B cell (primary cell): Measurements from ENCODE around the gene RBBP8NL. TPM values are rescaled to one million over a fixed set of nuclear protein-coding genes. Genes with fewer than 3 reads are reported as not detected.

Experiments
- ATAC-seq: fragments of 200-7000 bp; cut with Tn5 transposase; one replicate; pipeline ENCODE4 v1.10.0; 2021; ENCODE audit warnings: low read depth, mild to moderate bottlenecking, moderate number of reproducible peaks, moderate library complexity
- CTCF ChIA-PET: fragments of 350-600 bp; sonication (Branson Sonifier 250); formaldehyde crosslinking; loops from one replicate; lab custom pipeline; 2021; ENCODE audit warnings: antibody characterized with exemption, inconsistent platforms; lab: Charles Lee
- POLR2A ChIA-PET: fragments of 350-600 bp; sonication (Branson Sonifier 250); formaldehyde crosslinking; loops from one replicate; lab custom pipeline; 2021; ENCODE audit warnings: antibody characterized with exemption; lab: Charles Lee
- DNase-seq: peaks from one replicate; pipeline ENCODE4 v3.0.0; 2013
- H2AFZ ChIP-seq: 2 replicates; pipeline ENCODE4 v1.6.1; 2012; ENCODE audit warnings: mild to moderate bottlenecking, low read depth, low read length; ENCODE audit not compliant: insufficient read depth, poor library complexity, severe bottlenecking
- H3K27ac ChIP-seq, 2 donors: 1 replicate in 1 of 2; 2 replicates in 1 of 2; pipeline ENCODE4 v1.5.1; 2012 to 2013; ENCODE audit warnings: low read length in 2 of 2, mild to moderate bottlenecking in 2 of 2, moderate library complexity in 1 of 2
- H3K27me3 ChIP-seq, 4 experiments: fragments of 200-600 bp in 1 of 4; sonication (generic) in 1 of 4; replicated peaks in 1 of 4; 1 replicate in 2 of 4; 2 replicates in 2 of 4; pipeline versions ENCODE4 v1.6.1 to v1.7.0; 2013 to 2016; ENCODE audit warnings: low read length in 3 of 4, mild to moderate bottlenecking in 2 of 4, mixed read lengths in 1 of 4, moderate library complexity in 1 of 4; ENCODE audit not compliant: insufficient read depth in 4 of 4, control insufficient read depth in 3 of 4; ENCODE audit errors: control extremely low read depth in 1 of 4
- H3K36me3 ChIP-seq, 2 experiments: replicated peaks in 1 of 2; 1 replicate in 1 of 2; 2 replicates in 1 of 2; pipeline versions ENCODE4 v1.6.1 to v1.7.1; 2013; ENCODE audit warnings: low read length in 1 of 2; ENCODE audit not compliant: insufficient read depth in 2 of 2, control insufficient read depth in 1 of 2; ENCODE audit errors: control extremely low read depth in 1 of 2, extremely low read depth in 1 of 2
- H3K4me1 ChIP-seq, 2 donors: fragments of 200-600 bp in 1 of 2; sonication (generic) in 1 of 2; 1 replicate in 1 of 2; 2 replicates in 1 of 2; pipeline versions ENCODE4 v1.5.1 to v1.6.1; 2013 to 2017; ENCODE audit warnings: low read length in 2 of 2; ENCODE audit not compliant: control insufficient read depth in 2 of 2, insufficient read depth in 2 of 2
- H3K4me2 ChIP-seq: replicated peaks from 2 replicates; pipeline ENCODE3; 2012; ENCODE audit warnings: mild to moderate bottlenecking, low read depth, low read length; ENCODE audit not compliant: poor library complexity, severe bottlenecking
- H3K4me3 ChIP-seq, 5 experiments: fragments of 200-600 bp in 1 of 5; sonication (generic) in 1 of 5; 1 replicate in 3 of 5; 2 replicates in 2 of 5; pipeline versions ENCODE4 v1.5.1 to v1.7.0; 2011 to 2016; ENCODE audit warnings: low read length in 4 of 5, mild to moderate bottlenecking in 4 of 5, low read depth in 2 of 5, control low read depth in 1 of 5, moderate library complexity in 1 of 5; ENCODE audit not compliant: insufficient read depth in 1 of 5; ENCODE audit errors: control extremely low read depth in 1 of 5, extremely low read depth in 1 of 5
- H3K79me2 ChIP-seq: fragments of 200-600 bp; sonication (generic); one replicate; pipeline ENCODE4 v1.6.0; 2016; ENCODE audit warnings: low read length; ENCODE audit not compliant: control insufficient read depth, insufficient read depth
- H3K9ac ChIP-seq: fragments of 200-600 bp; sonication (generic); 2 replicates; pipeline ENCODE4 v1.6.1; 2017; ENCODE audit warnings: mild to moderate bottlenecking, low read length, moderate library complexity
- H3K9me3 ChIP-seq, 3 donors: one replicate each; pipeline versions ENCODE4 v1.6.1 to v1.7.1; 2013; ENCODE audit warnings: low read length in 2 of 3; ENCODE audit not compliant: control insufficient read depth in 2 of 3, insufficient read depth in 1 of 3; ENCODE audit errors: control extremely low read depth in 1 of 3
- H4K20me1 ChIP-seq: 2 replicates; pipeline ENCODE4 v1.6.0; 2012; ENCODE audit warnings: mild to moderate bottlenecking, low read length; ENCODE audit not compliant: insufficient read depth, control insufficient read depth, poor library complexity, severe bottlenecking
- H3K27ac Mint-ChIP-seq: one replicate; pipeline ENCODE4 v1.8.0; 2021; ENCODE audit warnings: mixed read lengths
- H3K27me3 Mint-ChIP-seq: one replicate; pipeline ENCODE4 v1.8.0; 2021; ENCODE audit warnings: mixed read lengths
- H3K4me1 Mint-ChIP-seq: one replicate; pipeline ENCODE4 v1.8.0; 2021; ENCODE audit warnings: mixed read lengths
- H3K4me3 Mint-ChIP-seq: one replicate; pipeline ENCODE4 v1.8.0; 2021; ENCODE audit warnings: mixed read lengths
- H3K9me3 Mint-ChIP-seq: one replicate; pipeline ENCODE4 v1.8.0; 2022; ENCODE audit warnings: mixed read lengths; ENCODE audit not compliant: insufficient read depth
- EZH2 ChIP-seq: IDR thresholded peaks from 2 replicates; pipeline ENCODE4 v1.6.1; 2012; ENCODE audit warnings: borderline replicate concordance, low read depth, mild to moderate bottlenecking, moderate library complexity, low read length; ENCODE audit not compliant: insufficient read depth, poor library complexity, severe bottlenecking
- WGBS: methylation state at CpG from one replicate; pipeline ENCODE4 v1.1.5; 2013; ENCODE audit warnings: missing lambda C conversion rate; ENCODE audit not compliant: insufficient coverage; 5-methylcytosine and 5-hydroxymethylcytosine counted together
- intact Hi-C: fragments of 100-400 bp; cut with micrococcal nuclease; formaldehyde crosslinking; loops from one replicate; pipeline ENCODE4 v1.10.0; 2022
- polyA plus RNA-seq: library from polyadenylated mRNA; depleted of rRNA; stranded (reverse); fragments of >200 nt; gene quantifications from 2 replicates; pipeline ENCODE4 v1.2.3, GENCODE V29; 2012
- total RNA-seq, 2 donors: library from RNA; stranded (reverse); fragments of 120-200 nt in 1 of 2; gene quantifications; 1 replicate in 1 of 2; 2 replicates in 1 of 2; pipeline versions ENCODE4 v1.2.3 to v1.2.4, GENCODE V29; 2013 to 2022
- TF ChIP-seq, protein P1 (sequence below): fragments of 200-600 bp; IDR thresholded peaks from one replicate; pipeline ENCODE4 v1.8.0; 2022; ENCODE audit warnings: antibody characterized with exemption, mild to moderate bottlenecking

Gene RBBP8NL
- total and polyA plus RNA-seq, 2 donors (not counting 1 experiment from before 2014, with no cell fraction given) = not detected

GRCh38 chr20:62392077-62392418 is 35.3 kb downstream of the RBBP8NL start:
- CTCF ChIA-PET = interaction anchor here (1.5 to 1.6 kb wide), 2 partner anchors 9 to 416 kb away, joined by 3 to 7 read pairs; no protein-coding TSS in a partner anchor
- 96% methylated on average over 7 of the region's 10 CpGs for whole genome bisulfite sequencing
- TF ChIP-seq EZH2 = no peak
- TF ChIP-seq, protein P1, sequence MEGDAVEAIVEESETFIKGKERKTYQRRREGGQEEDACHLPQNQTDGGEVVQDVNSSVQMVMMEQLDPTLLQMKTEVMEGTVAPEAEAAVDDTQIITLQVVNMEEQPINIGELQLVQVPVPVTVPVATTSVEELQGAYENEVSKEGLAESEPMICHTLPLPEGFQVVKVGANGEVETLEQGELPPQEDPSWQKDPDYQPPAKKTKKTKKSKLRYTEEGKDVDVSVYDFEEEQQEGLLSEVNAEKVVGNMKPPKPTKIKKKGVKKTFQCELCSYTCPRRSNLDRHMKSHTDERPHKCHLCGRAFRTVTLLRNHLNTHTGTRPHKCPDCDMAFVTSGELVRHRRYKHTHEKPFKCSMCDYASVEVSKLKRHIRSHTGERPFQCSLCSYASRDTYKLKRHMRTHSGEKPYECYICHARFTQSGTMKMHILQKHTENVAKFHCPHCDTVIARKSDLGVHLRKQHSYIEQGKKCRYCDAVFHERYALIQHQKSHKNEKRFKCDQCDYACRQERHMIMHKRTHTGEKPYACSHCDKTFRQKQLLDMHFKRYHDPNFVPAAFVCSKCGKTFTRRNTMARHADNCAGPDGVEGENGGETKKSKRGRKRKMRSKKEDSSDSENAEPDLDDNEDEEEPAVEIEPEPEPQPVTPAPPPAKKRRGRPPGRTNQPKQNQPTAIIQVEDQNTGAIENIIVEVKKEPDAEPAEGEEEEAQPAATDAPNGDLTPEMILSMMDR = no peak

DNA sequence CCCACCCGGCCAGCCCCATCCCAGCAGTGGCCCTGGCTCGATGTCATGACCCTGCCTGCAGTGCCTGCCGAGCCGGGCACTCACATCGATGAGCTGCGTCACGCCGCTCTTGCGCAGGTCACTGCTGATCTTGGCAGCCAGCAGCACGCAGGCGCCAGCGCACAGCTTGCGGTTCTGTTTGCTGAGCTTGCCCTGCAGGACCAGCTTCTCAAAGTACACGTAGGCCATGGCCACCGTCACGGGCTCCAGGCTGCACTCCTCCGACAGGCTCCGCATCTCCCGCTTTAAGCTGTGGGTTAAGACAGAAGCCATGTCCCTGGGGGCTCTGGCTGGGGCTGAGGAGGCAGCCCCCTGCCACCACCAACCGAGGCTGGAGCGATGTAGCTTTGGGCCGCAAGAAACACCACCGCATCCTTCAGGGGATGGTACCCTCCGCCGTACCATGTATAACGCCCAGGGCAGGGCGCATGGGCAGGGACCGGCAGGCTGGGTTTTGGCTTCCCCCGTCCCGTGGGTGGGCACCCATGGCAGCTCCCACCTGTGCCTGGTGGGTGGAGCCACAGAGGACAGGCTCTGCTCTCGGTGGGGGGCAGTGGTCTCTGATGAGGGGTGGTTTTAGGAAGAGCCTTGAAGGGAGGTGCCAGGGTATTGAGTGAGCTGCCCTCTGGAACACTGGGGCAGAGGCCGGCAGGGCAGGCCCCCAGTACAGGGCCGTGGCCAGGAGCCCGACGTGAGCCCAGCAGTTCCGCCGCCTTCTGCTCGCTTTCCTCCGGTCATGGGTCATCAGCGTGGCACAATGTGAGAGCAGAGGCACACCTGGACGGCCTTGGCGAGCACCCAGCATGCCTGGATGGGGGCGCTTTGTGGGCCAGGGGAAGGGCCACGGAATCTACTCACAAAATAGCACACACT is 35.9 kb downstream of the RBBP8NL start:
- Mint-ChIP-seq H3K27ac (no peak overlapping the region), H3K27me3 (no peaks in the 10 kb centered on the region), H3K4me1 (peaks cover 24% of the 10 kb centered on the region), H3K9me3 (no peaks in the 10 kb centered on the region), H3K4me3 (no peak overlapping the region)
- Histone ChIP-seq H3K4me3 (no peak overlapping the region), H2AFZ (no peak overlapping the region), H3K4me2 (no peak overlapping the region), H3K36me3 (peaks cover 2 to 38% of the 10 kb centered on the region in 2 experiments), H4K20me1 (peaks cover 44% of the 10 kb centered on the region), H3K27ac (no peak overlapping the region), H3K27me3 (no peaks in the 10 kb centered on the region), H3K9ac (no peak overlapping the region), H3K9me3 (no peaks in the 10 kb centered on the region), H3K79me2 (peaks cover 32% of the 10 kb centered on the region), H3K4me1 (peaks cover 12 to 15% of the 10 kb centered on the region in 2 donors)
- intact Hi-C loops = no loop called here
- CTCF ChIA-PET = interaction anchor here (1.0 to 1.6 kb wide), 3 partner anchors 89 to 417 kb away, joined by 3 read pairs; no protein-coding TSS in a partner anchor
- 92% methylated on average over 43 of the region's 44 CpGs for WGBS
- no peak for TF ChIP-seq EZH2
- TF ChIP-seq, protein P1 = no peak
- POLR2A ChIA-PET = interaction anchor here (0.5 kb wide), 1 partner anchor 89 kb away, joined by 3 read pairs; no protein-coding TSS in a partner anchor
- DNase-seq (no peak), ATAC-seq (no peak)

More at GRCh38 chr20:62392077-62392418, 35.3 kb downstream of the RBBP8NL start:
- POLR2A ChIA-PET = no interaction called here
- Histone ChIP-seq H3K4me2 (no peak overlapping the region), H2AFZ (no peak overlapping the region), H3K27ac (no peak overlapping the region), H3K36me3 (peaks cover 2 to 38% of the 10 kb centered on the region in 2 experiments), H3K4me1 (peaks cover 12 to 15% of the 10 kb centered on the region in 2 donors), H3K9me3 (no peaks in the 10 kb centered on the region), H3K27me3 (no peaks in the 10 kb centered on the region), H3K79me2 (peaks cover 26% of the 10 kb centered on the region), H3K9ac (no peak overlapping the region), H4K20me1 (peaks cover 44% of the 10 kb centered on the region), H3K4me3 (no peak overlapping the region)
- DNase-seq (no peak), ATAC-seq (no peak)
- intact Hi-C loops = no loop called here
- Mint-ChIP-seq H3K9me3 (no peaks in the 10 kb centered on the region), H3K27ac (no peak overlapping the region), H3K27me3 (no peaks in the 10 kb centered on the region), H3K4me3 (no peak overlapping the region), H3K4me1 (peaks cover 20% of the 10 kb centered on the region)
